Measurements from ENCODE around the gene ILF2.

Gene ILF2

DNA sequence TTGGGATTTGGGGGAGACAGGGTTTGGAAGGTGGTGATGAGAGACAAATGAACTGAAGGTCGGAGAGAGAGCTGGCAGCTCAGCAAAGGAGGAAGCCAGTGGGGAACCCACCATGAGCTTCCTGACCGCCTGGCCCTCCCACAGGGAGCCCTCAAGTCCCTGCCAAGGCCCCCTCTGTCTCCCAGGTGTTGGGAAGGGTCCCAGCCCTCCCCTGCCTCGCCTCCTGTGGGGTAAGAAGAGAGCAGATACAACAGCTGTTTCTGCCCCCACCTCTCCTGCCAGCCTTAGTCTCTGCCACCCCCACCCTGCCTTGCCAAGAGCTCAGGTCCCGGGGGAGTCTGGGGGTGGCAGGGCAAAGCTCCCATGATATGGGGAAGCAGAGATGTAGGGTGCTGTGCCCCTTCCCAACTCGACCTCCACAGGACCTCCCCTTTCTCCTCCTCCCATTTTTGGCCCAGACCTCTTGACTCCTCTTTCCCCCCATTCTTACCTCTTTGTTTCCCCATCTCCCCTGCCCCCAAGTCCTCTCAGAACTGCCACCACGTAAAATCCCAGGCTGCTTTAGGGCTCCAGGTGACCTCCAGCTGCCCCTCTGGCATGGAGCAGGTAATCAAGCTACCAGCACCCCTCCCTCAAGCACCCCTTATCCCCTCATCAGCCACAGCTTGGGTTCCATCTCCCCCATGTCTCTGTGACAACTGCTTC lies 42.0 kb downstream of the ILF2 start:
- no peak for DNase-seq

GRCh38 chr1:153627715-153628626 lies 42.8 kb downstream of the ILF2 start, which contains the start of gene S100A1:
TSS of gene S100A1 (plus strand) at chr1:153628434. CDS start at chr1:153630522, 2,088 bp downstream.
- peak in 53 of 58 donors; percentile 16 to 91 (median 68) for DNase-seq

DNA sequence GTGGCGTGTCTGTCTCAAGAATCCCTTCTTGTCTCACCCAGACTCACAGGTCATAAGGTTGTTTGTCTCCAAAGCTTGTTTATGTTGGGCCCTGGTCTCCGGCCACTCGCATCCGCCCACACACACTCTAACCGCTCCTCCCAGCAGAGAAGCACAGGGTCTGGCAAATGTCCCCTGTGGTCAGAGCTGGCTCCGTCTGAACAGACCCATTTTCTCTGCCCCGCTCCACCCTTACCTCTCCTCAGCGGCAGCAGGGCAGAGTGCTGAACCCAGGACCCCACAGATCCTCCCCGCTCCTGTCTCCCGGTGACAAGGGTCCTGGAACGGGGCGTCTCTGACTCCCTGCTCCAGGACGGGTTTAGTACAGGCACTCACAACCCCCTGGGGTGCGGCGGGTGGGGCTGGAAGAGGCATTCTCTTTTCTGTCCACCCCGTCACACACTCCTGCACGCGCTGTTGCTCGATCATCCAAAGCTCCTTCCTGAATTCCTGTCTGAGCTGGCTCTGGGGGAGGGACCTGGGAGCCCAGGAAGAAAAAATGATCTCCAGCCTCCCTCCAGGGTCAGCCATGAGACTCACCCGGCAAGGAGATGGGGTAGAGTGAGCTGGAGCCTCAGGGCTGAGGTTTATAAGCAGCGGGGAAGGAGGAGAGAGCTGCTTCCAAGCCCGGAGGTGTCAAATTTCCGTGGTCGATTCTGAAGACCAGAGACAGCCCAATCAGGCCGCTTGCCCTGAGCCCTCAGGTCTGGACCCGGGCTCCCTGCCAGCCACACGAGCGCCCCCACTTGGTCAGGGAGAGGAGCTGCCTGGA lies 43.7 kb downstream of the ILF2 start, which contains the start of gene S100A13:
Gene S100A13 (minus strand): TSS at position 602 of the 811 bp plus-strand sequence. CDS start 1,033 bp downstream, outside the sequence.
- DNase-seq: peak in 50 of 58 donors; percentile 14 to 81 (median 48)

DNA sequence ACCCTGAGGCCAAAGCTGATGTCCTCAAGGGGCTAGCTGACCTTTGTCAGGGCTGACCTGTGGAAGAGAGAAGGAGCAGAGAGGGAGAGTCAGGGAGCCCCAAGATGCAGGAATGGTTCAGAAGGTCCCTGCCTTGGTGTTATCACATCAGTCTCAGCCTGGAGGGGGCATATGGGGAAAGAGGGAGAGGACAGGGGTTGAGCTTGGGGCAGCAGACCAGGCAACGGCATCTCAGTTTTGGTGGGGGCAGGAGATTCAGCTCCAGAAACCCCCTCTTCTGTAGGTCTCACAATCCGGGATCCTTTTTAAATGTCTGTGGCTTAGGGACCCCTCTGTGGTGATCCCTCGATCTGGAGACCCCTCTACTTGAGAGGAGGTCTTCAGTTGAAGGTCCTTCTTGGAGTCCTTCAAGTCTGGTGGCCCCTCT lies 44.3 kb downstream of the ILF2 start:
- DNase-seq: no peak

DNA sequence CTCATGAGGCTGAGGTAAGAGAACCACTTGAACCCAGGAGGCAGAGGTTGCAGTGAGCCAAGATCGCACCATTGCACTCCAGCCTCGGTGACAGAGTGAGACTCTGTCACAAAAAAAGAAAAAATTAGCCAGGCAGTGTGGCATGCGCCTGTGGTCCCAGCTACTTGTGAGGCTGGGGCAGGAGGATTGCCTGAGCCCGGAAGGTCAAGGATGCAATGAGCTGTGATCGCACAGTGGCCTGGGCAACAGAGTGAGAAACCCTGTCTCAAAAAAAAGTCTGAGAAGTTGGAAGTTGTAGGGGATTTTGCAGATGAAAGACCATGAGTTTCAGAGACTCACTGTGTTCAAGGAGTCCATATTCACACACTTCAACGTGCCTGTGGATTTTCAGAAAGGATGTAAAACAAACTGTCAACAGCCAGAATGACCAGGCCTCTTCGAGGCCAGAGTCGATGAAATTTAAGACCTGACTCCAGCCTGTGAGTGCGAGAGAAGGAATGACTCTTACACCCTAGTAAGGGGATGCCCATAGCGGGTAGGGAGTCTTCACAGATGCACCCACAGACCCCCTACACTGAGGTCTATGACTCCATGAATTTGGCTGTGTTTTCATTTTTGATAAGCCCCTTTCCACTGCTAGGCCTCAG lies 45.7 kb downstream of the ILF2 start:
- DNase-seq: no peak

DNA sequence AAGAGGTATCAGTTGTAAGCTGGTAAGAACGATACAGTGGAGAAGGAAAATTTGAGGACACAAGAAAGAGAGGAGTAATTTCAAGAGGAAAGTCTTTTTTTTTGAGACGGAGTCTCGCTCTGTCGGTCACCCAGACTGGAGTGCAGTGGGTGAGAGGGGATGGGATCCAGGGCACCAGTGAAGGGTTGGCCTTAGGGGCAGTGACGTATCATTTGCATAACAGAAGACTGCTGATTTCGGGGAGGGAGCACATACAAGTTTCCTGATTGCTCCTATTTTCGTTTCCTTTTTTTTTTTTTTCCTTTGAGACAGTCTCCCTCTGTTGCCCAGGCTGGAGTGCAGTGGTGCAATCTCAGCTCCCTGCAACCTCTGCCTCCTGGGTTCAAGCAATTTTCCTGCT lies 47.7 kb downstream of the ILF2 start:
- DNase-seq: no peak

DNA sequence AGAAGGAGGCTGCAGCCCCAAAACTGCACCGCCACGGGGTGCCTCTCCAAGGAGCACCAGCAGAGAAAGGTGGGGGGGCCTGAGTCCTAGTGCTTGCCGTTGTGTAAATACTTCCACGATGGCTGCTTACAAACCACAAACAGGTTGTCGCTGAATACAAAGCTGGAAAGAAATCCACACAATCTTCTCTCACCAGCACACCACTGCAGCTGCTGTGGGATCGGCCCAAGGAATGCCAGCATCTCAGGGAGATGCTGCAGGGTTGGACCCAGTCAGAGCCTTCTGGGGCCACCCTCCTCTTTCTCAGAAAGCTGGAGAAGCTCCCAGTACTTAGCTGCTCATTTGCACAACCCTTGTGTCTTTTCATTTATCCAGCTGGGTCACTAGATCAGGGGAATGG lies 51.6 kb downstream of the ILF2 start:
- DNase-seq: no peak

GRCh38 chr1:153617663-153618062 lies 53.1 kb downstream of the ILF2 start:
- peak in 20 of 58 donors; percentile 7 to 65 (median 32) for DNase-seq

- DNase-seq: peak in 2 of 58 donors; percentile 12 to 13
Observed at GRCh38 chr1:153616917-153617311, 53.9 kb downstream of the ILF2 start.

DNA sequence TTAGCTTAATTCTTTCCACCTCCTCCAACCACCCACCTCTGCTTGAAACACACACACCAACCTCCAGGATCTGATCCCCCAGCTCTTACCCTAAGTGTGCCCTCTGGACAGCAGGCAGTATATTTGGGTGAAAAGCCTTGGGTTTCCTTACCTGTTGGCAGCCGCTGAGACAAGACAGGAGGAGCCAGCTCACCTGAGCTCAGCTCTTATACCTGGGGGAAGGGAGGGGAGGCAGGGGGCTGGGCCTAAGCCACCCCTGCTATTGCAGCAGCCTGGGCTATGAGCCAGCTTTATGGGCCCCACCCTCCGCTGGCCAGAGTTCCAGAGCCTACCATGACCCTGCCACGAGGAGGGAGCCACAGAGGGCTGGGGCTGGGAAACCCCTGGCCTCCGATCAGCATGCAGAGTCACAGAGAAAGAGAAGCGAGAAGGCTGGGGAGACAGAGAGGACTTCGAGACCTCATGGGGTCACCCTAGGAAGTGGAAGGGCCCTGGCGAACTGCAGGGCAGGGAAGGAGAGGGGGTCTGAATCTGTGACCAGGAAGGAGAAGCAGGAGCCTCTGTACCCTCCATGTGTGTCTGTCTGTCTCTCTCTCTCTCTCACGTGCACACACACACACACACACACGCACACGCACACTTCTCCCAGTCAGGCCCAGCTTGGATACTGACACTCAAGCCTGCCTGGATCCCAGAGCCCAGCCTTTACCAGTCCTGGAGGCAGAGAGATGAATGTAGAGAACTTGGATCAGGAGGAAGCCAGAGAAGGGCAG lies 54.5 kb downstream of the ILF2 start, which contains the start of gene S100A14:
Gene S100A14 (minus strand): TSS at position 182 of the 773 bp plus-strand sequence. CDS start 467 bp downstream, outside the sequence.
- DNase-seq: no peak

DNA sequence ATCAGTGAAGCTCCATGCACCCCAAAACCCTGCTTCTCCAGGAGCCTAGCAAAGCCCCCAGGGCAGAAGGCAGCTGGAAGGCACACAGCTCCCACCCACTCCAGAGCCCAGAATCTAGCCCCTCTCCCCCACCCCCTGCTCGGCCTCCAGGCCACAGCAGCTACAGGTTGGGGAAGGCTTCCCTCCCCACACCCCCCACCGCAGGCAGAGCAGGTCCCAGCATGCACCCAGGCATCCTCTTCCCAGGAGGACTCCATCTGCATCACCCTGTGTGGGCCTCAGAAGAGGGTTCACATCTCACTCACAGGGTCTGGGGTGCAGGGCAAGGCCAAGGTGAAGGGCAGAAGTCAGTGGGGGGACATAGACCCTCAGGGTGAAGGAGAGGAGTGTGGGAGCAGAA lies 55.4 kb downstream of the ILF2 start:
- DNase-seq: no peak

DNA sequence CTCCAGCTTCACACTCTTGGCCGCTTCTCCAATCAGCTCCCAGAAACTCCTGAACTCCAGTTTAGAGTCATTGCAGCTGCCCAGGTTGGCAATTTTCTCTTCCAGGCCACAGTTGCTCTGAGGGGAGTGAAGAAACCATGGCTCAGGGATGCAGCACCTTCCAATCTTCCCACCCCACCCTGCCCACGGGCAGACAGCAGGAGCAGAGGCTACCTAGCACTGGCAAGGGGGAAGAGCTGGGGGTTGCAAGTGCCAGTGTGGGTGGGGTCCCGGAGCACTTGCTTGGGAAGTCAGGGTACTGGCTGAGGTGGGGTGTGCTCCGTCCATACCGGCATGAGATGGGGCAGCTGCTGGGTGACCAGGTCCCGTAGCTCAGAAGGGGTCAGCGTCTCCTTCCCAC lies 55.9 kb downstream of the ILF2 start:
- no peak for DNase-seq

GRCh38 chr1:153614189-153614900 lies 56.4 kb downstream of the ILF2 start:
- no peak for DNase-seq

- no peak for DNase-seq
Observed at GRCh38 chr1:153613406-153613805, 57.4 kb downstream of the ILF2 start.

DNA sequence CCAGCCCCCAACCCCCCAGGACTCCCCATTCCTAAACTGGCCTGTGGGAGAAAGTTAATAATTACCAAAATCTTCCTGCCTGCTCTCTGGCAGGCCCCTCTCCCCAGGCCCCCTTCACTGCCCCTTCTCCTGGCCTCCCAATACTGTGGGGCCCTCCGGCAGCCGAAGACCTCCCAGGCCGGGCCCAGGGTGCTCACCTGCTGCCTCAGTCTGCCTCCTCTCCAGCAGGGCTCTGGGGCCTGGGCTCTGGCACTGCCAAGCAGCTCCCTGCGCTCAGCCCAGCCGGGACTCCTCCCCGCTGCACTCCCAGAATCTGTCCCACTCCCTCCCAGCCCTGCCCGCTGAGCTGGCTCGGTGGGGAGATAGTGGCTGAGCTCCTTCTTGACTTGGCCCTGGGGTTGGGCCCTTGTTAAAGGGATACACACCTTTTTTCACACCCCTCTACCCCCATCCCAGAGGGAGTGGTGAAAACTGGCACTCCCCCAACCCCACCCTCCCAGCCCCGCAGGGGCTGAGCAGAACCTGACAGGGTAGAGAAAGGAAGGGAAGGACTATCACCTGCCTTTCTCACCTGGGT lies 58.0 kb downstream of the ILF2 start, which contains the start of gene S100A16:
Gene S100A16 (minus strand): TSS at position 383 of the 577 bp plus-strand sequence. CDS start 4,986 bp downstream, outside the sequence.
- DNase-seq: peak in 28 of 58 donors; percentile 10 to 63 (median 27)

DNA sequence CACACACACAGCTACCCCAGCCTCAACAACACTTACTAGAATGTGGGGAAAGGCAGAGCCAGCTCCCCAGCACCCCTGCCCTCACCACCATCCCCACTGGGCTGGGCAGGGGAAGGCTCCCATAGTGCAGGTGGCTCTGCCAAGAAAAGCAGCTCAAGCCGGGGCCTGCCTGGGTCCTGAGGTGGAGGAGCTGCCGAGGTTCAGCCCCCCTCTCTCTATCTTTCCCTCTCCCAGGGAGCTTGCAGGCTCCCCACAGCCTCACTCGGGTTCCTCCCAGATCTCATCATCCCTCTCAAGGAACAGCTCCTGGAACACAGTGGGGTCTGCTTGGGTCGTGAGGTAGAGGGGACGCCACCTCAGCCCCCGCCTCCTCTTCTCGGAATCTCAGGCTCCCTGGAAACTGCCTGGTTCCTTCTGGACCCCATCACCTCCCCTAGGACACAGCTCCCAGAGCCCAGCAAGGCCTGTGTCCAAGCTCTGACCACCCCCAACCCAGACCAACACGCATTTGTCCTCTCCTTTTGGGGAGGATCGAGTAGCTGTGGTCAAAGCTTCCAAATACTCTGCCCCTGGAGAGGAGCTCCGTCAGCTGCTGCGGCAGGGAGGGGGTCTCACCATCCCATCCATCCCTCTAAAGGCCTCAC lies 58.6 kb downstream of the ILF2 start:
- DNase-seq: peak in 2 of 58 donors; percentile 16 to 22
